ENCODE results near the gene FAM177A1.

Gene FAM177A1

DNA sequence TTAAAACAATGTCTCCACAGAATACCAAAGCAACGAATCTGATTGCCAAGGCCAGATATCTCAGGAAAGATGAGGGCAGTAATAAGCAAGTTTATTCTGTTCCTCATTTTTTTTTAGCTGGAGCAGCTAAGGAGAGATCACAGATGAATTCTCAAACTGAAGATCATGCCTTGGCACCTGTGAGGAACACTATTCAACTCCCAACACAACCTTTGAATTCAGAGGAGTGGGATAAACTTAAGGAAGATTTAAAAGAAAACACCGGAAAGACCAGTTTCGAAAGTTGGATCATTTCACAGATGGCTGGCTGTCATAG, 77.3 kb downstream of the FAM177A1 start:
- DNase-seq (ENCODE audit: low read depth) = no peak

DNA sequence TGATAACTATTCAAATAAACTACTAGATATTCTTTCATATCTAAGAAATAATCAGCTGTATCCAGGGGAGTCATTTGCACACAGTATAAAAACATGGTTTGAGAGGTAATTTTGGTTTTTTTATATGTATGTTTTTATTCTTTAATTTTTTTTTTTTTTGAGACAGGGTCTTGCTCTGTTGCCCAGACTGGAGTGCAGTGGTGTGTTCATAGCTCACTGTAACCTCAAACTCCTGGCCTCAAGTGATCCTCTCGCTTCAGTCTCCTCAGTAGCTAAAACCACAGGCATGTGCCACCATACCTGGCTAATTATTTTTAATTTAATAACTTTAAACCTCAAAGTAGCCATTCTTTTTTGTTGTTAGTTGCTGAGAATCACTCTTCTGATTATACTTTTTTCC, 78.1 kb downstream of the FAM177A1 start:
- no peak for DNase-seq (ENCODE audit: low read depth)
